ENCODE measurements around the gene NUDT16L1.

GRCh38 chr16:4726616-4727015 lies 33.3 kb downstream of the NUDT16L1 start:
- TF ChIP-seq, protein P1, sequence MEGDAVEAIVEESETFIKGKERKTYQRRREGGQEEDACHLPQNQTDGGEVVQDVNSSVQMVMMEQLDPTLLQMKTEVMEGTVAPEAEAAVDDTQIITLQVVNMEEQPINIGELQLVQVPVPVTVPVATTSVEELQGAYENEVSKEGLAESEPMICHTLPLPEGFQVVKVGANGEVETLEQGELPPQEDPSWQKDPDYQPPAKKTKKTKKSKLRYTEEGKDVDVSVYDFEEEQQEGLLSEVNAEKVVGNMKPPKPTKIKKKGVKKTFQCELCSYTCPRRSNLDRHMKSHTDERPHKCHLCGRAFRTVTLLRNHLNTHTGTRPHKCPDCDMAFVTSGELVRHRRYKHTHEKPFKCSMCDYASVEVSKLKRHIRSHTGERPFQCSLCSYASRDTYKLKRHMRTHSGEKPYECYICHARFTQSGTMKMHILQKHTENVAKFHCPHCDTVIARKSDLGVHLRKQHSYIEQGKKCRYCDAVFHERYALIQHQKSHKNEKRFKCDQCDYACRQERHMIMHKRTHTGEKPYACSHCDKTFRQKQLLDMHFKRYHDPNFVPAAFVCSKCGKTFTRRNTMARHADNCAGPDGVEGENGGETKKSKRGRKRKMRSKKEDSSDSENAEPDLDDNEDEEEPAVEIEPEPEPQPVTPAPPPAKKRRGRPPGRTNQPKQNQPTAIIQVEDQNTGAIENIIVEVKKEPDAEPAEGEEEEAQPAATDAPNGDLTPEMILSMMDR (conservative IDR thresholded peaks at IDR 0.05; ENCODE audit: low read depth, low read length), result no peak
- TF ChIP-seq EZH2 (IDR thresholded peaks at IDR 0.05; ENCODE audit: low read length, unreplicated experiment) (no peak), EZH2phosphoT487 (IDR thresholded peaks at IDR 0.05; ENCODE audit: borderline replicate concordance, low read length) (no peak)

Data from PC-3 (cell line).